Liver (tissue), 9 donors: ENCODE measurements around the gene FTO. TPM values are rescaled to one million over a fixed set of nuclear protein-coding genes. Genes with fewer than 3 reads are reported as not detected.

Source experiments
- DNase-seq: peaks from one replicate; pipeline ENCODE4 v3.0.0-alpha.2; 2017; ENCODE audit warnings: low spot score
- H3K27ac ChIP-seq, 2 donors: one replicate each; pipeline ENCODE4 v1.7.0; 2013; ENCODE audit warnings: inconsistent platforms in 2 of 2, low read length in 2 of 2, control low read depth in 1 of 2, low read depth in 1 of 2, mild to moderate bottlenecking in 1 of 2
- H3K27me3 ChIP-seq, 4 donors: one replicate each; pipeline versions ENCODE4 v1.6.1 to v1.7.0; 2013; ENCODE audit warnings: low read length in 3 of 4, inconsistent platforms in 1 of 4, mild to moderate bottlenecking in 1 of 4, moderate library complexity in 1 of 4; ENCODE audit not compliant: control insufficient read depth in 4 of 4, insufficient read depth in 4 of 4
- H3K36me3 ChIP-seq, 4 donors: one replicate each; pipeline versions ENCODE4 v1.6.1 to v1.7.0; 2013; ENCODE audit warnings: low read length in 3 of 4, mild to moderate bottlenecking in 3 of 4, low read depth in 1 of 4, moderate library complexity in 1 of 4; ENCODE audit not compliant: control insufficient read depth in 4 of 4, insufficient read depth in 3 of 4
- H3K4me1 ChIP-seq, 4 donors: one replicate each; pipeline versions ENCODE4 v1.6.1 to v1.7.0; 2013; ENCODE audit warnings: low read length in 3 of 4, mild to moderate bottlenecking in 3 of 4, moderate library complexity in 1 of 4; ENCODE audit not compliant: control insufficient read depth in 4 of 4, insufficient read depth in 4 of 4
- H3K4me3 ChIP-seq, 3 donors: one replicate each; pipeline versions ENCODE4 v1.6.1 to v1.7.0; 2013; ENCODE audit warnings: low read length in 3 of 3, control low read depth in 1 of 3, low read depth in 1 of 3, mild to moderate bottlenecking in 1 of 3
- H3K9ac ChIP-seq, 2 donors: one replicate each; pipeline ENCODE4 v1.7.0; 2013; ENCODE audit warnings: low read length in 2 of 2, mild to moderate bottlenecking in 2 of 2, moderate library complexity in 2 of 2, control low read depth in 1 of 2, low read depth in 1 of 2
- H3K9me3 ChIP-seq, 4 donors: one replicate each; pipeline versions ENCODE4 v1.6.1 to v1.7.0; 2013; ENCODE audit warnings: low read length in 3 of 4; ENCODE audit not compliant: control insufficient read depth in 4 of 4
- ATF3 ChIP-seq: IDR thresholded peaks from 2 replicates; pipeline ENCODE4 v1.6.1; 2016; ENCODE audit warnings: antibody characterized with exemption
- EGR1 ChIP-seq, 2 donors: IDR thresholded peaks; 2 replicates each; pipeline ENCODE4 v1.6.1; 2016 to 2018; ENCODE audit warnings: antibody characterized with exemption in 2 of 2, low read depth in 2 of 2
- FOXA1 ChIP-seq: IDR thresholded peaks from 2 replicates; pipeline ENCODE4 v1.6.1; 2016; ENCODE audit warnings: antibody characterized with exemption
- FOXA2 ChIP-seq: IDR thresholded peaks from 2 replicates; pipeline ENCODE4 v1.6.1; 2016; ENCODE audit warnings: antibody characterized with exemption
- GABPA ChIP-seq, 2 donors: IDR thresholded peaks in 1 of 2; conservative IDR thresholded peaks in 1 of 2; 2 replicates each; pipeline ENCODE4 v1.6.1; 2016; ENCODE audit warnings: antibody characterized with exemption in 2 of 2, mild to moderate bottlenecking in 1 of 2, moderate library complexity in 1 of 2
- HNF4A ChIP-seq, 2 donors: conservative IDR thresholded peaks; 2 replicates each; pipeline ENCODE4 v1.6.1; 2016; ENCODE audit warnings: antibody characterized with exemption in 2 of 2, mild to moderate bottlenecking in 2 of 2
- MAX ChIP-seq: IDR thresholded peaks from 2 replicates; pipeline ENCODE4 v1.6.1; 2016; ENCODE audit warnings: antibody characterized with exemption
- NR2F2 ChIP-seq: IDR thresholded peaks from 2 replicates; pipeline ENCODE4 v1.6.1; 2016; ENCODE audit warnings: antibody characterized with exemption
- RAD21 ChIP-seq, 2 donors: IDR thresholded peaks; 2 replicates each; pipeline ENCODE4 v1.6.1; 2016; ENCODE audit warnings: antibody characterized with exemption in 2 of 2, mild to moderate bottlenecking in 2 of 2
- REST ChIP-seq: IDR thresholded peaks from 2 replicates; pipeline ENCODE4 v1.6.1; 2016; ENCODE audit warnings: antibody characterized with exemption, mild to moderate bottlenecking
- RXRA ChIP-seq, 2 donors: IDR thresholded peaks; 2 replicates each; pipeline ENCODE4 v1.6.1; 2017 to 2018; ENCODE audit warnings: antibody characterized with exemption in 2 of 2, mild to moderate bottlenecking in 1 of 2
- SP1 ChIP-seq: IDR thresholded peaks from 2 replicates; pipeline ENCODE4 v1.6.1; 2018; ENCODE audit warnings: antibody characterized with exemption, mild to moderate bottlenecking
- TAF1 ChIP-seq: conservative IDR thresholded peaks from 2 replicates; pipeline ENCODE4 v1.6.1; 2016; ENCODE audit warnings: antibody characterized with exemption, mild to moderate bottlenecking
- YY1 ChIP-seq: IDR thresholded peaks from 2 replicates; pipeline ENCODE4 v1.6.1; 2016; ENCODE audit warnings: antibody characterized with exemption, mild to moderate bottlenecking
- WGBS: extraction: QIAGEN DNeasy Blood & Tissue Kit; methylation state at CpG from one replicate; pipeline ENCODE4 v1.1.7; 2013; 5-methylcytosine and 5-hydroxymethylcytosine counted together
- polyA plus RNA-seq, 2 donors: library from polyadenylated mRNA; stranded (reverse) in 1 of 2; unstranded in 1 of 2; fragments of 200-250 nt in 1 of 2; fragments of >200 nt in 1 of 2; fragmentation: Nextera tagmentation in 1 of 2; extraction: Ambion mirVana in 1 of 2; gene quantifications; one replicate each; pipeline versions ENCODE4 v1.2.1 to v1.2.3, GENCODE V29; 2013 to 2015
- total RNA-seq, 2 donors: library from RNA; depleted of rRNA; stranded (reverse); fragments of >200 nt; gene quantifications; one replicate each; pipeline ENCODE4 v1.2.3, GENCODE V29; 2014
- TF ChIP-seq, protein P1 (sequence below): IDR thresholded peaks from 2 replicates; pipeline ENCODE4 v1.6.1; 2016; ENCODE audit warnings: antibody characterized with exemption
- donor health status: healthy.
- donor health status: healthy.
- donor health status: healthy.
- donor health status: healthy.
- donor health status: healthy.

Gene FTO
- total and polyA plus RNA-seq, 4 donors: 12.0 to 54.2 (median 24.6) TPM

- no peak overlapping the region for H3K27ac ChIP-seq
- no peaks in the 10 kb centered on the region for H3K36me3 ChIP-seq
- no peak overlapping the region for H3K9ac ChIP-seq
- H3K27me3 ChIP-seq: no peaks in the 10 kb centered on the region
- no peak overlapping the region for H3K4me3 ChIP-seq
- 67% methylated on average over 8 of the region's 8 CpGs for WGBS
- H3K4me1 ChIP-seq: peaks cover 0 to 2% (median 0%) of the 10 kb centered on the region in 4 donors
- TF ChIP-seq TAF1 (no peak), NR2F2 (no peak), MAX (no peak), RAD21 (IDR thresholded peaks at IDR 0.05) (no peak), SP1 (no peak), YY1 (no peak), GABPA (IDR thresholded peaks at IDR 0.05 in 1 of 2, conservative IDR thresholded peaks at IDR 0.05 in 1 of 2) (no peak), HNF4A (conservative IDR thresholded peaks at IDR 0.05) (no peak), FOXA2 (no peak), ATF3 (no peak)
- TF ChIP-seq, protein P1, sequence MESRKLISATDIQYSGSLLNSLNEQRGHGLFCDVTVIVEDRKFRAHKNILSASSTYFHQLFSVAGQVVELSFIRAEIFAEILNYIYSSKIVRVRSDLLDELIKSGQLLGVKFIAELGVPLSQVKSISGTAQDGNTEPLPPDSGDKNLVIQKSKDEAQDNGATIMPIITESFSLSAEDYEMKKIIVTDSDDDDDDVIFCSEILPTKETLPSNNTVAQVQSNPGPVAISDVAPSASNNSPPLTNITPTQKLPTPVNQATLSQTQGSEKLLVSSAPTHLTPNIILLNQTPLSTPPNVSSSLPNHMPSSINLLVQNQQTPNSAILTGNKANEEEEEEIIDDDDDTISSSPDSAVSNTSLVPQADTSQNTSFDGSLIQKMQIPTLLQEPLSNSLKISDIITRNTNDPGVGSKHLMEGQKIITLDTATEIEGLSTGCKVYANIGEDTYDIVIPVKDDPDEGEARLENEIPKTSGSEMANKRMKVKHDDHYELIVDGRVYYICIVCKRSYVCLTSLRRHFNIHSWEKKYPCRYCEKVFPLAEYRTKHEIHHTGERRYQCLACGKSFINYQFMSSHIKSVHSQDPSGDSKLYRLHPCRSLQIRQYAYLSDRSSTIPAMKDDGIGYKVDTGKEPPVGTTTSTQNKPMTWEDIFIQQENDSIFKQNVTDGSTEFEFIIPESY: no peak
- no peaks in the 10 kb centered on the region for H3K9me3 ChIP-seq
- DNase-seq: no peak
Observed at GRCh38 chr16:53991754-53992378, 287.9 kb downstream of the FTO start.

- Histone ChIP-seq H3K9me3 (no peaks in the 10 kb centered on the region), H3K36me3 (no peaks in the 10 kb centered on the region), H3K4me3 (no peak overlapping the region), H3K27me3 (no peaks in the 10 kb centered on the region), H3K27ac (no peak overlapping the region), H3K4me1 (peaks cover 0 to 3% (median 2%) of the 10 kb centered on the region in 4 donors), H3K9ac (no peak overlapping the region)
- 90% methylated on average over 6 of the region's 6 CpGs for WGBS
- DNase-seq: no peak
- no peak for TF ChIP-seq SP1
- no peak for TF ChIP-seq GABPA (IDR thresholded peaks at IDR 0.05 in 1 of 2, conservative IDR thresholded peaks at IDR 0.05 in 1 of 2)
- TF ChIP-seq REST: no peak
- TF ChIP-seq YY1: no peak
- no peak for TF ChIP-seq RXRA (IDR thresholded peaks at IDR 0.05)
- no peak for TF ChIP-seq EGR1 (IDR thresholded peaks at IDR 0.05; ENCODE audit: low read depth in 2 of 2)
- no peak for TF ChIP-seq FOXA1
- TF ChIP-seq MAX: no peak
- TF ChIP-seq FOXA2: no peak
- TF ChIP-seq, protein P1: no peak
Observed at GRCh38 chr16:53995378-53995777, 291.4 kb downstream of the FTO start.
